ENCODE data around the gene PLPP7. TPM values are rescaled to one million over a fixed set of nuclear protein-coding genes. Genes with fewer than 3 reads are reported as not detected.

PLPP7 gene
- total RNA-seq, 2 experiments from 2014 or later: 0.15 TPM; not detected in 1

- ChIA-PET POLR2A (interaction anchor here (0.7 to 5.2 kb wide), 6 partner anchors 11 to 220 kb away, joined by 3 to 62 read pairs (median 6); no protein-coding TSS in a partner anchor), CTCF (interaction anchor here (1.3 to 3.3 kb wide), 3 partner anchors 21 to 59 kb away, joined by 4 to 11 read pairs (median 7); no protein-coding TSS in a partner anchor)
Measured at GRCh38 chr9:131277287-131277909, 12.1 kb upstream of the PLPP7 start.

- ChIA-PET POLR2A (interaction anchor here (0.5 to 2.2 kb wide), 2 partner anchors 22 to 58 kb away, joined by 4 to 23 read pairs; no protein-coding TSS in a partner anchor), CTCF (interaction anchor here (0.9 to 3.3 kb wide), 4 partner anchors 10 to 58 kb away, joined by 4 to 11 read pairs (median 6); no protein-coding TSS in a partner anchor)
Measured at GRCh38 chr9:131277910-131278701, 11.4 kb upstream of the PLPP7 start.

- POLR2A ChIA-PET: interaction anchor here (0.5 to 2.2 kb wide), 2 partner anchors 22 to 57 kb away, joined by 4 to 23 read pairs; no protein-coding TSS in a partner anchor
Measured at GRCh38 chr9:131278702-131279111, 10.8 kb upstream of the PLPP7 start.

GRCh38 chr9:131279196-131279862 lies 10.2 kb upstream of the PLPP7 start:
- CTCF ChIA-PET: interaction anchor here (2.0 to 3.3 kb wide), 2 partner anchors 11 to 57 kb away, joined by 9 to 11 read pairs; no protein-coding TSS in a partner anchor
- POLR2A ChIA-PET: interaction anchor here (0.6 to 2.2 kb wide), 2 partner anchors 12 to 23 kb away, joined by 6 to 23 read pairs; no protein-coding TSS in a partner anchor

More at GRCh38 chr9:131278702-131279111, 10.8 kb upstream of the PLPP7 start:
- CTCF ChIA-PET: interaction anchor here (0.9 to 3.3 kb wide), 4 partner anchors 10 to 57 kb away, joined by 4 to 11 read pairs (median 6); no protein-coding TSS in a partner anchor

- CTCF ChIA-PET: interaction anchor here (2.0 to 3.3 kb wide), 2 partner anchors 12 to 56 kb away, joined by 9 to 11 read pairs; no protein-coding TSS in a partner anchor
Measured at GRCh38 chr9:131279863-131280570, 9.5 kb upstream of the PLPP7 start.

GRCh38 chr9:131280660-131281059 lies 8.9 kb upstream of the PLPP7 start:
- CTCF ChIA-PET: interaction anchor here (3.3 kb wide), 1 partner anchor 55 kb away, joined by 11 read pairs; no protein-coding TSS in a partner anchor
- POLR2A ChIA-PET: no interaction called here

More at GRCh38 chr9:131279863-131280570, 9.5 kb upstream of the PLPP7 start:
- POLR2A ChIA-PET: interaction anchor here (0.6 to 2.2 kb wide), 2 partner anchors 12 to 24 kb away, joined by 6 to 23 read pairs; no protein-coding TSS in a partner anchor

GRCh38 chr9:131281119-131281965 lies 8.2 kb upstream of the PLPP7 start:
- ChIA-PET CTCF (no interaction called here), POLR2A (no interaction called here)

- POLR2A ChIA-PET: no interaction called here
Measured at GRCh38 chr9:131282175-131282574, 7.3 kb upstream of the PLPP7 start.

GRCh38 chr9:131282688-131283422 lies 6.7 kb upstream of the PLPP7 start:
- ChIA-PET CTCF (interaction anchor here (2.3 kb wide), 1 partner anchor 13 kb away, joined by 6 read pairs; no protein-coding TSS in a partner anchor), POLR2A (no interaction called here)

More at GRCh38 chr9:131282175-131282574, 7.3 kb upstream of the PLPP7 start:
- CTCF ChIA-PET: interaction anchor here (2.3 kb wide), 1 partner anchor 12 kb away, joined by 6 read pairs; no protein-coding TSS in a partner anchor

- CTCF ChIA-PET: interaction anchor here (2.3 kb wide), 1 partner anchor 15 kb away, joined by 6 read pairs; no protein-coding TSS in a partner anchor
- POLR2A ChIA-PET: no interaction called here
Measured at GRCh38 chr9:131284856-131285255, 4.7 kb upstream of the PLPP7 start.

- ChIA-PET CTCF (no interaction called here), POLR2A (no interaction called here)
Measured at GRCh38 chr9:131287359-131287758, 2.2 kb upstream of the PLPP7 start.

- POLR2A ChIA-PET: no interaction called here
- CTCF ChIA-PET: interaction anchor here (0.5 to 1.5 kb wide), 3 partner anchors 13 to 109 kb away, joined by 3 to 4 read pairs (median 3); no protein-coding TSS in a partner anchor
Measured at GRCh38 chr9:131288217-131288616, 1.3 kb upstream of the PLPP7 start.

- POLR2A ChIA-PET: no interaction called here
- CTCF ChIA-PET: interaction anchor here (1.3 kb wide), 1 partner anchor 46 kb away, joined by 4 read pairs; no protein-coding TSS in a partner anchor
Measured at GRCh38 chr9:131290036-131290766, 678 bp downstream of the PLPP7 start.

- CTCF ChIA-PET: no interaction called here
- POLR2A ChIA-PET: no interaction called here
Measured at GRCh38 chr9:131290767-131291370, 1.3 kb downstream of the PLPP7 start.

- CTCF ChIA-PET: interaction anchor here (1.3 kb wide), 1 partner anchor 45 kb away, joined by 3 read pairs; no protein-coding TSS in a partner anchor
- POLR2A ChIA-PET: interaction anchor here (0.7 kb wide), 1 partner anchor 12 kb away, joined by 6 read pairs; no protein-coding TSS in a partner anchor
Measured at GRCh38 chr9:131291795-131292315, 2.3 kb downstream of the PLPP7 start.
